ENCODE data around the gene GPR18. TPM values are rescaled to one million over a fixed set of nuclear protein-coding genes. Genes with fewer than 3 reads are reported as not detected.
A peak's percentile ranks its signal among the peaks of the same experiment; 100 is the strongest.
"Not testable (repeated sequence)": the region's sequence is repeated elsewhere in the genome, so short reads cannot be mapped to it uniquely, and the experiment has no call there.

GPR18 gene
- total RNA-seq, 1 donor from 2014 or later, result under 0.01 TPM

DNA sequence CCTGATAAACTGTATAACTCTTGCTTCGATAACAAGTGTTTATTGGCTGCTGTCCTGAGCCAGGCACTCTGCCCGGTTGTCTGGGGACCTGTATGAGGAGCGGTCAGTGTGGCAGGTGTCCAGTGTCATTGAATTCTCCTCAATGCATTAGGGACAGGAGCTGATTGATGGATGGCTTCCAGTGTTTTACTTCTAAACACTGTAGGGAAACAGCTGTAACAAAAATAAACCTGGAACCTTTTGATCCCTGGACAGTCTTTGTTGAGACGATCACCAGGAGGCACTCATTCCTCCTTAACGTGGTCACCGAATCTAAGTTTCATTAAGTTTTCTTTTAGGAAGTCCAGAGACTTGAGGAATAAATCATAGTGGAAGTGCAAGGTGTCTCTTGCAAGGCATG is 39.6 kb downstream of the GPR18 start:
- Histone ChIP-seq H3K9ac (ENCODE audit: low read depth in 1 of 3, low read length in 3 of 3) (peak overlapping the region in 2 of 3 donors; percentile 52 to 61), H3K36me3 (ENCODE audit: control insufficient read depth in 3 of 3, insufficient read depth in 3 of 3, low read length in 3 of 3) (no peaks in the 10 kb centered on the region), H3K4me3 (ENCODE audit: low read length in 3 of 3) (peak overlapping the region; percentile 41 to 58 (median 49)), H3K9me3 (ENCODE audit: control insufficient read depth in 3 of 3, low read length in 3 of 3) (no peaks in the 10 kb centered on the region), H3K4me1 (ENCODE audit: control insufficient read depth in 3 of 3, insufficient read depth in 3 of 3, low read length in 3 of 3) (peaks cover 25 to 60% (median 38%) of the 10 kb centered on the region in 3 donors), H3K27ac (ENCODE audit: low read depth, low read length) (peak overlapping the region; percentile 87), H3K27me3 (ENCODE audit: control insufficient read depth in 3 of 3, insufficient read depth in 3 of 3, low read length in 3 of 3) (no peaks in the 10 kb centered on the region)

DNA sequence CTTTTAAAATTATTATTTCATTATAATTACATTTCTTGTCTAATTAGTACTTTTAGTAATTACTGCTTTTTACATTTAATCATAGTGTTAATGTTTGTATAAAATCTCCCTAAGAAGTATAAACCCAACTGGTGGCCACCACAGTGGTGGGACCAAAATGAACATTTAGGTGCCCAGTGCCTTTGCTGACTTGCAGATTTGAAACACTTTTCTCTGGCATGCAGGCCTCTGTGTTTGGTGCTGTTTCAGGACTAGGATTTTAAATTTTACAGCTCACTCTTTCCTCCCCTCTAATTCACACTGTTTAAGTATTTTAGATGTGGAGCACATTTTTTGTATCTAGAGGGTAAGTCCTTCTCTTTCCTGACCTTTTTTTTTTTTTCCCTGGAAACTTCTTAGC is 40.1 kb downstream of the GPR18 start:
- H3K4me3 ChIP-seq (ENCODE audit: low read length in 3 of 3), result peak overlapping the region in 2 of 3 donors; percentile 41 to 49
- H3K27ac ChIP-seq (ENCODE audit: low read depth, low read length), result peak overlapping the region; percentile 87
- no peaks in the 10 kb centered on the region for H3K36me3 ChIP-seq (ENCODE audit: control insufficient read depth in 3 of 3, insufficient read depth in 3 of 3, low read length in 3 of 3)
- peak overlapping the region in 2 of 3 donors; percentile 52 to 61 for H3K9ac ChIP-seq (ENCODE audit: low read depth in 1 of 3, low read length in 3 of 3)
- H3K27me3 ChIP-seq (ENCODE audit: control insufficient read depth in 3 of 3, insufficient read depth in 3 of 3, low read length in 3 of 3), result no peaks in the 10 kb centered on the region
- no peaks in the 10 kb centered on the region for H3K9me3 ChIP-seq (ENCODE audit: control insufficient read depth in 3 of 3, low read length in 3 of 3)
- peaks cover 25 to 59% (median 38%) of the 10 kb centered on the region in 3 donors for H3K4me1 ChIP-seq (ENCODE audit: control insufficient read depth in 3 of 3, insufficient read depth in 3 of 3, low read length in 3 of 3)

DNA sequence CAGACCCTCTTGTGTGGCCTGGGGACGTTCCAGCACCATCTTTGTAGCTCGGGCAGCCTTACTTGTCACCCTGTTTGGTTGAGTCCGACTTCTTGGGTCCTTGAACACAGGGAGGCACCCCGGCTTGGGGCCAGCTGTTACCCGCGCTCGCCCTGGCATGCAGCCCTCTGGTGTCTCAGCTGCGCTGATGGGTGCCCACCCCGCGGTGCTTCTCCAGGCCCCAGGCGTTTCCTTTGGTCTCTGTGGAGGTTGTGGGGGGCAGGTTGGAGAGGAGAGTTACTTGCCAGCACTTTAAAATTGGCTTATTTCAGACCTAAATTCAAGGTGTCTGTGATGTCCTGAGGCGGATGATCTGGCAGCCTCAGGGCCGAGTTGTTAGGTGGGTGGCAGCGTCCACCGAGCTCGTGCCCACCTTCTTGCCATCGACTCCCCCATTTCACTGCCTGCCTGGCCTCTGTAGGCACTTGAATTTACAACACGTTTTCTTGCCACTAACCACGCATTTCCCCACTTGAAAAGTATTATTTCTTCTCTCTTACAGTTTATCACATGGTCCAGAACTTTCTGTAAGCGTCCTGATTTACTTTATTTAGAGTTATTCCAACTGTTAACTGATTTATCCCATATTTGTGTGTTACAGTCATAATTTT is 40.6 kb downstream of the GPR18 start:
- Histone ChIP-seq H3K9ac (ENCODE audit: low read depth in 1 of 3, low read length in 3 of 3) (peak overlapping the region in 1 of 3 donors; percentile 61), H3K4me3 (ENCODE audit: low read length in 3 of 3) (no peak overlapping the region), H3K4me1 (ENCODE audit: control insufficient read depth in 3 of 3, insufficient read depth in 3 of 3, low read length in 3 of 3) (peaks cover 25 to 58% (median 38%) of the 10 kb centered on the region in 3 donors), H3K9me3 (ENCODE audit: control insufficient read depth in 3 of 3, low read length in 3 of 3) (no peaks in the 10 kb centered on the region), H3K27me3 (ENCODE audit: control insufficient read depth in 3 of 3, insufficient read depth in 3 of 3, low read length in 3 of 3) (no peaks in the 10 kb centered on the region), H3K27ac (ENCODE audit: low read depth, low read length) (peak overlapping the region; percentile 87), H3K36me3 (ENCODE audit: control insufficient read depth in 3 of 3, insufficient read depth in 3 of 3, low read length in 3 of 3) (no peaks in the 10 kb centered on the region)

DNA sequence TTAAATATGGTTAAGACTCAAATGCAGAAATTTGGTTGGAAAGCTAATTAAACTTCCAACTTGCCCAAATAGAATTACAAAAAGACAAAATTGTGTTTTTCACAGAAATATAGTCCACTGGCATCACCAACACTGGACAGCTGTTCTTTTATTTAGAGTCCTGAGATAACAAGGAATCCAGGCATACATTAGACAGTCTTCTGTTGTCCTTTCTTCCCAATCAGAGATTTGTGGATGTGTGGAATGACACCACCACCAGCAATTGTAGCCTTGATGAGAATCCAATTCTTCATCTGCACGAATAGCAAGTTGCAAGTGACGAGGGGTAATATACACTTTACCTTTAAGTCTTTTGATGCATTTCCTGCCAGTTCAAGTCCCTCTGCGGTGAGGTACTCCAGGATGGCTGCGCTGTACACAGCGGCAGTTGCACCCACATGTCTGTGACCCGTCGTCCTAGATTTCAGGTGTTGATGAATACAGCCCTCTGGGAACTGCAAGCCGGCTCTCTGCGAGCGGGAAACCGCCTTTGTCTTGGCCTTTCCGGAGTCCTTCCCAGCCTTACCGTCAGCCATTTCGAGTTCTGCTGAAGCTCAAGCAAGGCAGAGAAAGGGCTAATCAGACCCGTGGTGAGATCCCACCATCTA is 42.9 kb downstream of the GPR18 start:
- peaks cover 21 to 47% (median 26%) of the 10 kb centered on the region in 3 donors for H3K4me1 ChIP-seq (ENCODE audit: control insufficient read depth in 3 of 3, insufficient read depth in 3 of 3, low read length in 3 of 3)
- no peaks in the 10 kb centered on the region for H3K27me3 ChIP-seq (ENCODE audit: control insufficient read depth in 3 of 3, insufficient read depth in 3 of 3, low read length in 3 of 3)
- H3K9me3 ChIP-seq (ENCODE audit: control insufficient read depth in 3 of 3, low read length in 3 of 3), result no peaks in the 10 kb centered on the region
- peak overlapping the region in 1 of 3 donors; percentile 2 for H3K9ac ChIP-seq (ENCODE audit: low read depth in 1 of 3, low read length in 3 of 3)
- H3K27ac ChIP-seq (ENCODE audit: low read depth, low read length), result peak overlapping the region; percentile 28
- H3K36me3 ChIP-seq (ENCODE audit: control insufficient read depth in 3 of 3, insufficient read depth in 3 of 3, low read length in 3 of 3), result no peaks in the 10 kb centered on the region
- H3K4me3 ChIP-seq (ENCODE audit: low read length in 3 of 3), result no peak overlapping the region

DNA sequence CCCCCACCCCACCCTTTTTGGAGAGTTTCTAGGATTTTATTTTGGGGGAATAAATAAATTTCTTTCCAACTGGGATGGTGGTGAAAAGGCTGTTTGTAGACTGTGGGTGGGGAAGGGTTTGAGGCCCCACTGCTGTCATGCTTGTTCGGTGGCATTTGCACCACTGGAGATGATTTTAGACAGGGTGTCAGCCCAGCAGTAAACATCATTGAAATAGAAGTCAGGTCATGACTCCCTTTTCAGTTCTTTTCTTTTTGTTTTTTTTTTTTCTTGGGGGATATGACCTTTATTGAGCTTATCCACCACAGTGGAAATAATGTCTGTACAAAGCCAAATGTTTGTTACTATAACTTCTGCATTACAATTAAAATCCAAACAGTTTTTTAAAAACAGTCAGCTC is 43.4 kb downstream of the GPR18 start:
- H3K4me3 ChIP-seq (ENCODE audit: low read length in 3 of 3), result no peak overlapping the region
- peak overlapping the region; percentile 28 for H3K27ac ChIP-seq (ENCODE audit: low read depth, low read length)
- H3K9me3 ChIP-seq (ENCODE audit: control insufficient read depth in 3 of 3, low read length in 3 of 3), result no peaks in the 10 kb centered on the region
- H3K27me3 ChIP-seq (ENCODE audit: control insufficient read depth in 3 of 3, insufficient read depth in 3 of 3, low read length in 3 of 3), result no peaks in the 10 kb centered on the region
- H3K36me3 ChIP-seq (ENCODE audit: control insufficient read depth in 3 of 3, insufficient read depth in 3 of 3, low read length in 3 of 3), result no peaks in the 10 kb centered on the region
- no peak overlapping the region for H3K9ac ChIP-seq (ENCODE audit: low read depth in 1 of 3, low read length in 3 of 3)
- H3K4me1 ChIP-seq (ENCODE audit: control insufficient read depth in 3 of 3, insufficient read depth in 3 of 3, low read length in 3 of 3), result peaks cover 20 to 47% (median 24%) of the 10 kb centered on the region in 3 donors

DNA sequence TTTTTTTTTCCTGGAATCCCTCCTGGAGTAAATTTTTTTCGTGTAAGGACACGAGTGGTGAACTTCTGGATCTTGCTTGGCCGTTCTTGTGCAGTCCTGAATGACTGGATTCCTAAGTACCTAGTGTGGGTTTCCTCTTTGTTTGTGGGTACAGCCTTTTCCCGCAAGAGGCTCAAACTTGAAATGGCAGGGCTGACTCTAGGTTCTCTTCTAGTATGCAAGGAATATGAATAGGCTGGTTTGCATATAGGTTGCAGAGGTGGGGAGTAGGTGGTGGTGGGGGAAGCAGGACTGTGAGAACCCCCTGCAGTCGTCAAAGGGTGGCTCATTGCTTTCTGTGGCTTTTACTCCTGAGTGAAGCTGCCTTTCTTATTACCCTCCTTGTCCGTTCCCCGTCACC is 43.9 kb downstream of the GPR18 start:
- Histone ChIP-seq H3K9ac (ENCODE audit: low read depth in 1 of 3, low read length in 3 of 3) (no peak overlapping the region), H3K9me3 (ENCODE audit: control insufficient read depth in 3 of 3, low read length in 3 of 3) (no peaks in the 10 kb centered on the region), H3K36me3 (ENCODE audit: control insufficient read depth in 3 of 3, insufficient read depth in 3 of 3, low read length in 3 of 3) (no peaks in the 10 kb centered on the region), H3K27ac (ENCODE audit: low read depth, low read length) (peak overlapping the region; percentile 28), H3K4me3 (ENCODE audit: low read length in 3 of 3) (no peak overlapping the region), H3K4me1 (ENCODE audit: control insufficient read depth in 3 of 3, insufficient read depth in 3 of 3, low read length in 3 of 3) (peaks cover 17 to 45% (median 22%) of the 10 kb centered on the region in 3 donors), H3K27me3 (ENCODE audit: control insufficient read depth in 3 of 3, insufficient read depth in 3 of 3, low read length in 3 of 3) (no peaks in the 10 kb centered on the region)

DNA sequence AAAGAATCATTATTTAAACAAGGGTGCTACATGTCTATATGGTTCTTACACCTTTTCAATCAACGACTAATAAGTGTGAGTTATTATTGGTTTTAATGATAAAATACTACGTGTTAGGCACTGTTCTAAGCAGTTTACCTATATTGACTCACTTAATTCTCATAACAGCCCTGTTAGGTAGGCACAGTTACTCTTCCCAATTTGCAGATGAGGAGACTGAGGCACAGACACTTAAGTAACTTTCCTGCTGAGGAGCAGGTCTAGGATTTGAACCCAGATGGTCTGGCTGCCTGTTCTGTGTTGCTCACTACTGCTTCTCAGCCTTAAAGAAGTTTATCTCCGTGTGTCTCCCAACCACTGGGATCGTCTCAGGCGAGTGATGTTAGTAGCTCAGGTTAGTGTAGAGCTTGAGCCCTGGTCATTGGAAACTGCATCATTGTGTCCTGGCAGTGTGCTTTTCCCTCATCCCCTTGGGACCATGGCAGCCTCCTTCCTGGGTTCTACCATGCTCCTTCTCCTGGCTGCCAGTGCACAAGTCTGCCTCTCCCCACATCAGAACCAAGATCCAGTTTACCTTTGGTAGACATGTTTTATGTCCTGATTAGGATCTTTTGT is 46.7 kb downstream of the GPR18 start:
- Histone ChIP-seq H3K27ac (ENCODE audit: low read depth, low read length) (no peak overlapping the region), H3K4me3 (ENCODE audit: low read length in 3 of 3) (no peak overlapping the region), H3K36me3 (ENCODE audit: control insufficient read depth in 3 of 3, insufficient read depth in 3 of 3, low read length in 3 of 3) (peaks cover 0 to 5% (median 0%) of the 10 kb centered on the region in 3 donors), H3K27me3 (ENCODE audit: control insufficient read depth in 3 of 3, insufficient read depth in 3 of 3, low read length in 3 of 3) (no peaks in the 10 kb centered on the region), H3K9me3 (ENCODE audit: control insufficient read depth in 3 of 3, low read length in 3 of 3) (no peaks in the 10 kb centered on the region), H3K9ac (ENCODE audit: low read depth in 1 of 3, low read length in 3 of 3) (no peak overlapping the region), H3K4me1 (ENCODE audit: control insufficient read depth in 3 of 3, insufficient read depth in 3 of 3, low read length in 3 of 3) (peaks cover 4 to 38% (median 6%) of the 10 kb centered on the region in 3 donors)

DNA sequence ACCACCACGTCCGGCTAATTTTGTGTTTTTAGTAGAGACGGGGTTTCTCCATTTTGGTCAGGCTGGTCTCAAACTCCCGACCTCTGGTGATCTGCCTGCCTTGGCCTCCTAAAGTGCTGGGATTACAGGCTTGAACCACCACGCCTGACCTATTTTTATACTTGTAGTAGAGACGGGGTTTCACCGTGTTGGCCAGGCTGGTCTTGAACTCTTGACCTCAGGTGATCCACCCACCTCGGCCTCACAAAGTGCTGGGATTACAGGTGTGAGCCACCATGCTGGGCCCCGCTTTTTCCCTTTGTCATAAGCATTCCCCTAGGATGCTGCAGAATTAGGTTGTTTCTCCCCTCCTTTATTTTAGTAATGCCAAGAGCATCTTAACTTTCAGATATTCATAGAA is 47.6 kb downstream of the GPR18 start:
- H3K9me3 ChIP-seq (ENCODE audit: control insufficient read depth in 3 of 3, low read length in 3 of 3); H3K9ac ChIP-seq (ENCODE audit: low read depth in 1 of 3, low read length in 3 of 3); H3K27me3 ChIP-seq (ENCODE audit: control insufficient read depth in 3 of 3, insufficient read depth in 3 of 3, low read length in 3 of 3); H3K36me3 ChIP-seq (ENCODE audit: control insufficient read depth in 3 of 3, insufficient read depth in 3 of 3, low read length in 3 of 3); H3K27ac ChIP-seq (ENCODE audit: low read depth, low read length); H3K4me3 ChIP-seq (ENCODE audit: low read length in 3 of 3): not testable (repeated sequence)
- H3K4me1 ChIP-seq (ENCODE audit: control insufficient read depth in 3 of 3, insufficient read depth in 3 of 3, low read length in 3 of 3), result peaks cover 4 to 39% (median 6%) of the 10 kb centered on the region in 3 donors

DNA sequence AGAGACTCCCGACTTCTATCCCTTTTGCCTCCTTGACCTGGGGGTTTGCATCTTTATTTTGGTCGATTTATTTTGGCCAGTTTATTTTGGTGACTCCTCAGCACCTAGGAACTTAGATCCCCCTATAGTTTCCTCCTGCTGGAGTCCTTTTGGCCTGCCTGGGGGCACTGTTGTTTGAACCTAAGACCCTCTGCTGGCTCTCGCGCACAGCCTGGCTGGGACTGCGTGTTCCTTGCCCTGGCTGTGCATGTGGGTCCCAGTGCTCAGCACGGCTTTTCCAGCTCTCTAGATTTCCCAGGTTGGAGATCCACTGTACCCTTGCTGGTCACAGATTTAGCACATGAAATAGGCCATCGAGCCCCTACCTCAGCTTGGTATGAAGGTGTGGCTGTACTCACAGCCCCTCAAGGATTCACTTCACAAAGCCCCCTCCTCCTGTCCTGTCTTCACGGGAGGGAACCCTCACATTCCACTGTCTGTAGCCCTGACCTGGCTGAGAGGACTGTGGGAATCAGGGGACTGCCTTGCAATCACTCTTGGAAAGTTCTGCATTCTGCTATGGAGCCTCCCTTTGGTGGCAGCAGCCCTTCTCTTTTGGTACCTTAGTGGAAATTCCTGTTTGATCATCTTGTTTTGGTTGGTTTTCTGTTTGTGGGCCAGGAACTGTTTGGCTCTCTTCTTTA is 49.2 kb downstream of the GPR18 start:
- H3K9me3 ChIP-seq (ENCODE audit: control insufficient read depth in 3 of 3, low read length in 3 of 3), result no peaks in the 10 kb centered on the region
- no peaks in the 10 kb centered on the region for H3K27me3 ChIP-seq (ENCODE audit: control insufficient read depth in 3 of 3, insufficient read depth in 3 of 3, low read length in 3 of 3)
- no peak overlapping the region for H3K4me3 ChIP-seq (ENCODE audit: low read length in 3 of 3)
- H3K27ac ChIP-seq (ENCODE audit: low read depth, low read length), result no peak overlapping the region
- peaks cover 0 to 8% (median 0%) of the 10 kb centered on the region in 3 donors for H3K36me3 ChIP-seq (ENCODE audit: control insufficient read depth in 3 of 3, insufficient read depth in 3 of 3, low read length in 3 of 3)
- peak overlapping the region in 2 of 3 donors; percentile 23 to 33 for H3K9ac ChIP-seq (ENCODE audit: low read depth in 1 of 3, low read length in 3 of 3)
- H3K4me1 ChIP-seq (ENCODE audit: control insufficient read depth in 3 of 3, insufficient read depth in 3 of 3, low read length in 3 of 3), result peaks cover 6 to 31% (median 10%) of the 10 kb centered on the region in 3 donors
